GM21367 (cell line): Measurements from ENCODE around the gene PBX2.
"Not testable (repeated sequence)": the region's sequence is repeated elsewhere in the genome, so short reads cannot be mapped to it uniquely, and the experiment has no call there.

ENCODE experiments used
- ATAC-seq: cut with Tn5 transposase; IDR thresholded peaks from one replicate; pipeline ENCODE4 v1.9.1; 2021; ENCODE audit not compliant: unreplicated experiment

Gene PBX2

GRCh38 chr6:32151863-32152768 is 37.9 kb downstream of the PBX2 start, which contains the start of gene PRRT1:
PRRT1 (minus strand) TSS chr6:32151939; CDS start chr6:32151827, 112 bp downstream.
- ATAC-seq, result no peak

- no peak for ATAC-seq
Observed at GRCh38 chr6:32151181-32151862, 38.7 kb downstream of the PBX2 start.

DNA sequence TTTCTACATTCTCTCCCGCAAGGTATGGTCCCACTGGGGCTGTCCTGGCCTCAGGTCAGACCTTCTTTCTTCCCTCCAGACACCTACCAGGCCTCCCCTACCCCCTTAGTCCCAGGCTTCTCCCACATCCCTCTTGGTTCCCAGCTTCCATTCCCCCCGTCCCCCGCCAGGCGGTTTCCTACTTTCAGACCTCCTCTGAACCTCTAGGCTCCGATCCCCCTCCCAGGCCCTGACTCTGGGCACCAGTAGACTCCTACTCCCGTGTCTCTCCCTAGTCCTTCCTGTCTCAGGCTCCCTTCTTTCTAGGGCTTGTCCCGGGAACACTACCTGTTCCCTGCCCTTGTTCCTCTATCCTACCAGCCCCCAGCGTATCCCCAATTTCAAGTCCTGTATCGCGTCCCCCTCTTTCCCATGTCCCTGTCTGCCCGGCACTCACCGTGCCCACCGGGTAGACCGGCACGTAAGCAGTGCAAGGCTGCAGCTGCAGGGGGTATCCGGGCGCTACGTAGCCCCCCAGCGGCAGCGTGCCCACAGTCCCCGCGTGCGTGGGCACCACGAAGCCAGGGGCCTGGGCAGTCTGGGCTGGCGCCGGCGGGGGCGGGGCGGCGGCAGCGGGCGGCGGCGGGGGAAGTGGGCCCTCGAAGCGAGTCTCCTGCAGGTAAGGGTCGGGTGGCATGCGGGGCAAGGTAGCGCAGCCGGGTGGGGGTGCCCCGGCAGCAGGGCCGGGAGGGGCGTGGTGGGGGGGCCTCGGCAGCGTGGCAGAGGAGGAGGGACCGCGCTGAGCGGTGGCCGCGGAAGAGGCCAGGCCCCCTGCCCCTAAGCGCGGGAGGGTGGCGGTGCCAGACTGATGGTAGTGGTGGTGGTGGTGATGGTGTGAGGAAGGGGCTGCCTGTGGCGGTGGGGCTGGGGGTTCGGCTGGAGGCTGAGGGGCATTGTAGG is 39.8 kb downstream of the PBX2 start:
- no peak for ATAC-seq

- no peak for ATAC-seq
Observed at GRCh38 chr6:32149092-32149755, 40.8 kb downstream of the PBX2 start.

DNA sequence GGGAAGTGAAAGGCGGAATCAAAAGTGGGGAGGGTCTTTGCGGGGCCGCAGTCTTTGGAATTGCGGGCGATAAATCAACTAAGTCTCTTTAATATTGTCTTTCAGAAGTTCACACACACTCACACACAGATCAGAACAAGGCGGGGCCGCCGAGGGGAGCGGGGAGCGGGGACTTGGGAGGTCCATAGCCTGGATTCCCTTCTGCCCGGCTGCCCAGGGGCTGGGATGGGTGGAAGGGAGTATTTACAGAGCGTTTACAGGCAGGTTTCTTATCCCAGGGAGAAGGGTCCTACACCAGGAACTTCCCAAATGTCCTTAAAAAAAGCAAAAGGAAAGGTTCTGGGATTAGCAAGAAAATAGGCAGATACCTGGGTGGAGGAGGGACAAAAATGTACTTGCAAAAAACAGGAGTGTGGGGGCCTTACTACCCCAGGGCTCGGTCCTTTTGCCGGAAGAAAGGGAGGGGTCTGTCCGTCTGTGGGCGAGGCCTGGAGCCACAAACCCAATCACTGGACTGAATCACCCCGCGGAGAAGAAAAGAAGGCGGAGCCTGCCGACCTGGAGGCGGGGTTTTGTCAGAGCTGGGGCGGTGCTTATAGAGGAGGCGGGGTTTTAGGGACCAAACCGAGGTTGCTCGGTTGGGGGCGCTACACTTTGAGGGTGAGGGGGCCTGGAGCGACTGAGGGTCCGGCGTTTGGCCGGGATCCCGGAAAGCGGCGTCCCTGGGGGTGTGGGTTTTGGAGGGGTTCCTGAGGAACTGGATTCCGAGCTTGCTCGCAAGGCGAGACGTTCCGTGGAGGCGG is 41.5 kb downstream of the PBX2 start:
- ATAC-seq, result no peak

GRCh38 chr6:32147401-32148132 is 42.4 kb downstream of the PBX2 start:
- ATAC-seq, result no peak

DNA sequence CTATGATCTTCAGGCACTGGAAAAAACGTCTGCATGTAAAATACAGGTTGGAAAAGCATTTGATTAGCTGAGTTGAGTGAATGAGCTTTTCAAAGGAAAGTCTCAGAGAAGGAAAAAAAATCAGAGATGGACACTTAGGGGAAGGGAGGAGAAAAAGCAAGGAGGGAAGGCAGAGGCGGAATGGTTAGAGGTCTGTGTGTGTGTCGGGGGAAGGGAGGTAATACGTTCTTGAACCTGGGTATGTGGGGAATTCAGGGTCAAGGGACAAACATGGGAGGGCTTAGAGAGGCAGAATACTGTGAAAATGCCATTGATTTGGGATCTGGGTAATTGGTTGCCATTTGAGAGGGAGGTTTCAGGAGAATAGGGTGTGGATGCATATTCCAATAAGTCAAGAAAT is 43.3 kb downstream of the PBX2 start:
- ATAC-seq, result no peak

GRCh38 chr6:32146287-32146686 is 43.7 kb downstream of the PBX2 start:
- no peak for ATAC-seq

DNA sequence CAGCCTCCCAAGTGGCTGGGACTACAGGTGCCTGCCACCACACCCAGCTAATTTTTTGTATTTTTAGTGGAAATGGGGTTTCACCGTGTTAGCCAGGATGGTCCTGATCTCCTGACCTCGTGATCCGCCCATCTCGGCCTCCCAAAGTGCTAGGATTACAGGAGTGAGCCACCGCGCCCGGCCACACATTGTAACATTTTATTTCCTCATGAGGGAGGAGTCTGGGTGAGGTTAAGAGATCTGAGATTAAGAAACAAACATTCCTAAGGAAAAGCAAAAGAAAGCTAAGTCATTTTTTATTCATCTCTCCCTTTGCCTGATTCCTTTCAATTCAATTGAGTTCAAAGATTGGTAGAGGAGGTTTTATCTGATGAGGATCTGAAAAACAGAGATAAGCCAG is 45.8 kb downstream of the PBX2 start:
- not testable (repeated sequence) for ATAC-seq

DNA sequence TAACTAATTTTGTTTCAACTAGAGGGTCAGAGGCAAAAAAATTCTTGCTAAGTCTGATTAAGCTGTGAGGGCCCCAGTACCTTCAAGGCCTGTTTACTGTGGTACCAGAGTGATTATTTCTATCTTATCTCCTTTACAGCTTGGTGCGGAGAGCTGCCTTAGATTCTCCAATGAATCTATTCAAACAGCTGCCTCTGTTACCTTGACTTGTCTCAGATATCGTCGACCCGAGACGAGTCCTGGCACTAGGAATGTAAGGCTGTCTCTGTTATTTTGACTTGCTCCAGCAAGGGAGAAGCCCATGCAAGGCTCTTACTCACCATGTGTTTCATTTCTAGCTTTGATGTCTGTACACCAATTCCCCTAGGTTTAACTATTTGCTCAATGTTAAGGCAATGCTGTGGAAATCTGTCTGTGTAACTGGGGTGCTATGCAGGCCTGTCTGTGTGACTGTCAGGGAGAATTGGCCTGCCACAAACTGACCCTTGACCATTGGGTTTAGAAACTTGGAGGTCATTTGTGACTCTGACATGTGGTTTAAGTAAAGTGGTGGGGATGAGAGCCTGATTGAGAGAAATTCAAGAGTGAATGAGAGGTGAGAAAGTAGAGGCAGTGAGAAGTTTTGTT is 49.5 kb downstream of the PBX2 start:
- ATAC-seq, result no peak

GRCh38 chr6:32139590-32139989 is 50.4 kb downstream of the PBX2 start:
- ATAC-seq, result no peak

DNA sequence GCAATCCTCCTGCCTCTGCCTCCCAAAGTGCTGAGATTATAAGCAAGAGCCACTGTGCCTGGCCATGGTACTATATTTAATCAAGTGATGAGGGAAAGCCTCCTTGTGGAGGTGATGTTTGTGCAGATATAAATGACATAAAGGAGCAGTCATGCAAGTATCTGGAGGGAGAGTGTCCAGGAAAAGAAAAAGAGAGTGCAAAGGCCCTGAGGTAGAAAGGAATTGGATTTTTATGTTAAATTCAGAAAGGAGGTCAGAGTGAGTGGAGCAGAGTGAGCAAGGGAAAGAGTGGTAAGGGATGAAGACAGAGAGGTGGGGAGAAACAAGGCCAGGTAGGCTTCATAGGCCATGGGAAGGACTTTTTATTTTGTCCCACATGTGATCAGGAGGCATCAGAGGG is 52.5 kb downstream of the PBX2 start:
- ATAC-seq, result no peak
